SW 1271 (cell line): ENCODE results near the gene COMMD10.
"Not testable (repeated sequence)": the region's sequence is repeated elsewhere in the genome, so short reads cannot be mapped to it uniquely, and the experiment has no call there.

Experiments used
- DNase-seq, 2 experiments: peaks; one replicate each; lab custom pipeline; 2025; lab: John Stamatoyannopoulos, UW

Gene COMMD10

DNA sequence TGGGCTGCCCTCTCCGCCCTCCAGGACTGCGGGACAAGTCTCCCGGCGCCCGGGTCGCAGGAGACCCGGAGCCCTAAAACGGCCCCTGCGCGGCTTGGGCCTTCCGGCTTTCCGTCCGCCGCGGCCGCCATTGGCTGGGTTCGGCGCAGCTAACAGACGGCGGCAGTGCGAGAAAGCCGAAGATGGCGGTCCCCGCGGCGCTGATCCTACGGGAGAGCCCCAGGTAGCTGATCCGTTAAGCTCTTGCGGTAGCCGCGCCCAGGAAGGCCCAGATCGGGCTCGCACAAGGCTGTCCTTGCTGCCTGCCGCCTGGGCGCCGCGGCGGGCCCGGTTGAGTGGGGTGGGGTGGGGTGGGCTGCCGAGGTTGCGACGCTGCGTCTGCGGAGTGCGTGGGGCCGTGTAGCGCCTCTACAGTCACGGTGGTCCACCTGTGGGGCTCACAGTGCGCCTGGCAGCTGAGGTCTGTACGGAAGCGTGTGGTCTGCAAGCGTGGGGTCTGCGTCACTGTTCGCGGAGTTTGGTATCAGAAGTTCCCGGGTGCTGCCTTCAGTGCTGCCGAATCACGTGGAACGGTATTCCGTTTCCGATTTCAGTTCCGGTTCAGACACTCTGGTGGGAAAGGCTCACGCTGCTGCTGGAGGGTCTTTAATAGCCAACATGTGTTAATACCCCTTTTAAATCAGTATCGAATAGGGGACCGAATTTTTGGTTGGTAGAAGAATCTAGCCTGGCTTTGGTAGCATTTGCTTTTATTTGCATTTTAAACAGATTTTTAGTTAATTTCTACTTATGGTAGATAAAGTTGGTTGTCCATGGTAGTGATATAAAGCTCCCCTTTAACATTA lies at the start of gene COMMD10:
TSS of gene COMMD10 (plus strand) at position 155 of the 845 bp plus-strand sequence.
- DNase-seq = peak; percentile 55 to 90

DNA sequence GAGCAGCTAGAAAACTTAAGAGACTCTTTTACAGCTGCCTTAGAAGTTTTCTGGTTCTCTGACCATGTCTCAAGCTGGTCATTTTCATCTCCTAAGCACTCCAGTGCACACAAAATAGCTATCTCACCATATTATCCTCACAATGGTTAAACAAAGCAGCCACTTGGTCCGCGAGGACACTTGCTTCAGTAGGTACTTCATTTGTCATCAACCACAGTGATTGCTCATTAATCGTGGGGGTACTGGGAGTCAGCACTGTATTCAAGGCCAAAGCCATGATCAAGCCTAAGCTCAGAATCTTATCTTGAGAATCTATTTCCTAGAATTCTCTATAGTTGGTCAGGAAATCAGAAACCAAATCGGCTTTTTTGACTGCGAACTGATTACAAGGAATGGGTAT lies 49.7 kb upstream of the COMMD10 start:
- no peak for DNase-seq

DNA sequence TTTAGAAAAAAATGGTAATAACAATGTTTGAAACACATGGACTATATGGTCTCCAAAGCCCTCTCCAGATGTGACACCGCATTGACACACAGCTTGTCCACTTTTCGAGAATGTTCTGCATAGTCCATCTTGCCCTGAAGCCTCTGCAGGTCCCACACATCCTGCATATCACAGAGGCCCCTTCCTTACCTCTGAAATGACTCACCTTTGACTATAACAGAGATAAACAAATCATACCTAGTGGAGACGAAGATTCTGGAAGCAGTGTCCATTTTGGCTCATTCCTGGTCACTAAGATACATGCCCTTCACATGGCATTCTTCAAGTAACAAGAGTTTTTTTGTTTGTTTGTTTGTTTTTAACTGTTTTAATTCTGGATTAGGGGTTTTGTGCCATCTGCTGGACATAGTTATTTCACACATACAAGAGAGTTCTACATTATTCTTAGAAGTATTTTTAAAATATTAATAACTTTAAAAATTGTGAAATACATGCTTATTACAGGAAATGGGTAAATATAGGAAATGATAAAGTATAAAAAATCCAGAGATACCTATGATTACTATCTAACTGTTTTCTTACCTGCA lies 47.5 kb upstream of the COMMD10 start:
- no peak for DNase-seq

DNA sequence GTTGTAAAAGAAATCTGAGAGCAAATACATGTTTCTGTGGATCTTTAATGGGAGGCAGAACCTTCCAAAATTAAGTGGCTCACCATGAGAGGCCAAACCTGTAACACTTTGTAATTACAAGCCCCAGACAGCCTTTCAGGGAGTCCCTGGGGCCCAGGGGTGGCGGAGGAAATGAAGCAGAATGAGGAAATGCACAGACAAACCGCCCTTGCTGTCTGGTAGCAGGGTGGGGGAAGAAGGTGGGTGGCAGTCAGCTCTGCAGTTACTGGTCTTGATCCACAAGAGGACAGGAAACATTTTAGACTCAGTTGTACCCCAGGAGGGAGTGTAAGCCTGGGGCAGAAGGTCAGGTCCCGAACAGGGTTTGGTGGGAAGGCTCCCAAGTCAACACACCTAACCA lies 46.0 kb upstream of the COMMD10 start:
- DNase-seq = no peak

DNA sequence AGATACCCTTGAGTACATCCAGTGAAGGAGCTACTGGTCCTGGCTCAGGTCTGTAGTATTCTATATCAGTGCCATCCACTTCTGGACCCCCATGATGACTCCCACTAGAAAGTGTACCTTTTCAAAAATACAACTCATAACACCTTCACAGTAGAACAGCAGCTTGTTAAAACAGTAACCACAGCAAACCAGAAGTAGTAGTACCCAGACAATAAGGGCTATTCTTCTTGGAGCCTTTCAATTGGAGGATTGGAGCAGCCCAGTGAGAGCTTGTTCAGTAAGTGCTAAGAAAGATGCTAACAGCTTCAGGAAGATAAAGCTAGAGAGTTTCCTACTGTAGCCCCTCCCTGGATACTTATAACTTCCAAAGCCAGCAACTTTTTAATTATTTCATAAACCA lies 42.5 kb upstream of the COMMD10 start:
- no peak for DNase-seq

DNA sequence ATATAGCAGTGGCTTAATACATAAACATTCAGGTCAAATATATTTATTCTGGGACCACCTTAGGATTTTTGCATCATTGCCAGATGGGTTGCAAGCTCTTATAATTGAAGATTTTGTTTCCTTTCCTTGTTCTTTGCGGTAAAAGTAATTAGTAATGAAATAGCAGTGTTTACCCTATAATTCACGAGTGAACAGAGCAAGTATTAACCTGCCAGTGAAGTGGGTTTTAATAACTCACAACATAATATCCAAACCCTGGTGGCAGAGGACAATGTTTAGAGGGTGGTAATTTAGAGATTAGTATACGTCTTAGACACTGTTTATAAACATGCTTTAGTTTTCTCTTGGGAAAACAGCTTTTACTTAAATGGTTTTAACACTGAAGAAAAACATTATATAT lies 40.8 kb upstream of the COMMD10 start:
- no peak for DNase-seq

DNA sequence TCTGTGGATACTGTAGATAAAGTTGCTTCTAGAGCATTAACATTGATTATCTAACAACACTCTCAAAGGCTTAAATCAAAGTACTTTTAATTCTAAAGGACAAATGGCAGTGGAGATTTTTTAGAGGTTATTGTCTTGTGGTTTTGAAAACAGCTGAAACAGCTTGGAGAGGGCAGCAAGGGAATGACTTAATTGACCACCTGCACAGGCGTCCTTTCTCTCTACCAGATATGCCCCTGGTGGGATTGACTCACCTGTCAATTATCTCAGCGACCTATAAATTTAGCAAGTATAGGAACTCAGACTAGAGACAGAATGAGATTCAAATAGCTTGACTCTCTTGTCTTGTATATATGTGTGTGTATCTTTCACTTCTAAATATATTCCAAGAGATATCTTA lies 39.0 kb upstream of the COMMD10 start:
- no peak for DNase-seq

DNA sequence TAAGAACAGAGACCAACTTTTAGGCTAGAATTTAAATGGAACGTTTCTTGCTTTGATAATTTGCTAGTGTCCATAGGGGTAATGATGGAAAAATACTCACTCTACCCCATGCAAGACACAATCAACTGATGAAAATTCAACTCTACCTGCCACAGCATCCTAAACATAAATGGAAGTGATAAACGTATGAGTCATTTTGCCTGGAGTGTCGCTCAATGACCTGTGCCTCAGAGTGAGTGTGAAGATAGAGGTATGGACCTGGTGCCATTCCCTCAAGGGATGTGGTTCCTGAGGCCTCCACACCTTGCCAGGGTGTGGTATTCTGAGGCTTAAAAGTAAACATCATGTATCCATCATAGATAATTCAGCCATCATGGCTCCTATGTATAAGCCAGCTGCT lies 38.6 kb upstream of the COMMD10 start:
- no peak for DNase-seq

DNA sequence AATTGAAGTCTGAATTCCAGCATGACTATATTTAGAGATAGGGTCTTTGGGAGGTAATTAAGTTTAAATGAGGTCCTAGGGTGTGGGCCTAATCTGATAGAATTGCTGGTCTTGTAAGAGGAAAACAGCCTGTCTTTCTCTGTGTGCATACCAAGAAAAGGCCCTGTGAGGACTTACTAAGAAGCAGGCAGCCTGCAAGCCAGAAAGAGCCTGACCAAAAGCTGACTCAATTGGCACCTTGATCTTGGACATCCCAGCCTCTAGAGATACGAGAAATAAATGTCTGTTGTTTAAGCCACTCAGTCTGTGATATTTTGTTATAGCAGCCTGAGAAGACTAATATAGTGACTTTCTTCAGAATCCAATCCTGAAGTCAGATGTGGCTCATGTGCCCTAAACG lies 38.0 kb upstream of the COMMD10 start:
- DNase-seq = no peak

DNA sequence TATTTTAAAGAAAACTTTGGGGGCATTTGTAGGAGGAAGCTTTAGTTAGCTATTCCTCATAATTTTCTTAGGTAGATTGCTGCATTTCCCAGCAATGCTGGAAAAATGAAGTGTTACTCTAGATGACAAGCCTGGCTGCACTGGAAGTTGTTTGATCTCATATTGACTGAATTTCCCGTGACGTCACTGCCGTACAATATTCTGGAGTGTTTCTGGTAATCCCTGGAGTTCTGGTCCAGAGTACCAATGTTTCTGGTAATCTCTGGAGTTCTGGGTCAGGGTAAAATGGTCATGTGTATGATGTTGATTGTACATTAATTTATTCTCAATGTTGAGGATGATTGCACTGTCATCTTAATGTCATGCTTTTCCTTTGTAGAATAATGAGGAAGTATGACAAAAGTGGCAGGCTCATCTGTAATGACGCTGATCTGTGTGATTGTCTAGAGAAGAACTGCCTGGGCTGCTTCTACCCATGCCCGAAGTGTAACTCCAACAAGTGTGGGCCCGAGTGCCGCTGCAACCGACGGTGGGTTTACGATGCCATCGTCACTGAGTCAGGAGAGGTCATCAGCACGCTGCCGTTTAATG lies 26.4 kb upstream of the COMMD10 start:
- no peak for DNase-seq

DNA sequence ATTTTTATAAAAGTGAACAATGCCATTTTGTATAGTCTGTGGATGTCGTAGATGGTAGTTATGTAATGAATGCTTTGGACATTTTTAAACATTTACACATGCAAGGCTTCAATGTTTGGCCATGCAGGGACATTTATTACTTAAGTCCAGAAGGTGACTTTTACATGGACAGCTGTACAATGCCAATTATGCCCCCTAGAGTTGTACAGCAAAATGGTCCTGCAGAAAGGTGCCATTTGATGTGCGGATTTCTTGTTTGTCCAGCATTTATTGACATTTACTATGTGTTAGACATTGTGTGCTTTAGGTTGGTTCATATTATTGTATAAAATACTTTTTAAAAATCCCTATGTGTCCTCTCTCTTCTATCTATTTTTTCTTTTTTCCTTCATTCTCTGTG lies 22.5 kb upstream of the COMMD10 start:
- DNase-seq = no peak

DNA sequence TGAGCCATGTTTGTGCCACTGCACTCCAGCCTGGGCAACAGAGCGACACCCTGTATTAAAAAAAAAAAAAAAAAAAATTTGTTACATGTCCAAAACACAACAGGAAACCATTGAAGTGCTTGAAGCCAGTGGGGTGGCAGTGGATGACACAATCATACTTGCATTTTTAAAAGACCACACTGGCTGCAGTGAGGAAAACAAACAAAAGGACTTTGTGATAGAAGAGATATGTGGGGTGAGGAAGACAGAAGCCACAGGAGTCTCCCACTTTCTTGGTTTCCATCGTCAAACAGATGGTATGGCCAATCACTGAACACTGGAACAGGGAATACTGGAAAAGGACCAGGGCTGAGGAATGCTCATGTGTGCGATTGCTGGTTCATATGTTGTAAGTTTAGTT lies 20.9 kb upstream of the COMMD10 start:
- no peak for DNase-seq

DNA sequence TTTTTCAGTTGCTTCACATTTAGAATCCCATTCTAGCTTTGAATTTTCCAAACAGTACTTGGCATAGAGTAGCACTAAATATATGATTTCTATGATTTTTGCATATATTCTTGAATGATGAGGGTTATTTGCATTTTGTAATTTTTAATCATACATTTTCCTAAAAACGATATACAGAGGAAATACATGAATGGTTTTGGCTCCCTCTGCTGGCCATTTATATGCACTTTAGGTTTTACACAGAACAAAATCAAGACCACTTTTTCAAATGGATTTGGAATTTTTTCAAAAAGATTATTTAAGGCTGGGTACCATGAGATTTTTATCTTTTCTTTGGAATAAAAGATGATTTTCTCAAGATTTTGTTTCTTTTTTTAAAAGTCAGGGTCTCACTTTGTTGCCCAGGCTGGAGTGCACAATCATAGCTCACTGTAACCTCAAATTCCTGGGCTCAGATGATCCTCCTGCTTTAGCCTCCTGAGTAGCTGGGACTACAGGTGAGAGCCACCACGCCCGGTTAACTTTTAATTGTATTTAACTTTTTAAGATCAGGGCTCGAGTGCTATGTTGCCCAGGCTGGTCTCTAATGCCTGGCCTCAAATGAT lies 16.7 kb upstream of the COMMD10 start:
- peak in 1 of 2 experiments; percentile 54 for DNase-seq

DNA sequence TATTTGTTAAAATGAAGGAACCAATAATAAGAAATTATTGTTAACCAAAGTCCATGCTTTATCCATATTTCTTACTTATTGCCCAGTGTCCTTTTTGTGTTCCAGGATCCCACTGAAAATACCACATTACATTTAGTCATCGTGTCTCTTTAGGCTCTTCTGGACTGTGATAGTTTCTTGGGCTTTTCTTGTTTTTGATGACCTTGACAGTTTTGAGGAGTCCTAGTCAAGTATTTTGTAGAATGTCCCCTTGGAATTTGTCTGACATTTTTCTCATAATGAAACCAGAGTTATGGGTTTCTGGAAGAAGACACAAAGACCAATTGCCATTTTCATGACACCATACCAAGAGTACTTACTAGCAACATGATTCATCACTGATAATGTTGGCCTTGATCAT lies 13.6 kb upstream of the COMMD10 start:
- DNase-seq = no peak

DNA sequence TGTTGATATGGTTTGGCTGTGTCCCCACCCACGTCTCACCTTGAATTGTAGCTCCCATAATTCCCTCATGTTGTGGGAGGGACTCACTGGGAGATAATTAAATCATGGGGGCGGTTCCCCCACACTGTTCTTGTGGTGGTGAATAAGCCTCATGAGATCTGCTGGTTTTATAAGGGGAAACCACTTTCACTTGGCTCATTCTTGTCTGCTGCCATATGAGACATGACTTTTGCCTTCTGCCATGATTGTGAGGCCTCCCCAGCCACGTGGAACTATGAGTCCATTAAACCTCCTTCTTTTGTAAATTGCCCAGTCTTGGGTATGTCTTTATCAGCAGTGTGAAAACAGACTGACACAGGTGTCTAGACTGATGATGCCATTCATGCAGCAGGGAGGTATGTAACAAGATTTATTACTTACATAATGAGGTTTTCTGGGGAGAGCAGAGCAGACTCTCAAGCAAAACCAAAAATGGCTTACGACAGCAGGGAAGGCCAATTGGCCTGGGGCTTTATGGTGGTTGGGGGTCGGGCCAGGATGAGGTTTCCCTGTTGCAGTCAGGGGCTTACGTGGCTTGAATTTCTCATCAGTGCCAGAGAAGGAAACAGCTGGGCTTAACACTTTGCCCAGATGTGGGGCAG lies 9.5 kb upstream of the COMMD10 start:
- no peak for DNase-seq

DNA sequence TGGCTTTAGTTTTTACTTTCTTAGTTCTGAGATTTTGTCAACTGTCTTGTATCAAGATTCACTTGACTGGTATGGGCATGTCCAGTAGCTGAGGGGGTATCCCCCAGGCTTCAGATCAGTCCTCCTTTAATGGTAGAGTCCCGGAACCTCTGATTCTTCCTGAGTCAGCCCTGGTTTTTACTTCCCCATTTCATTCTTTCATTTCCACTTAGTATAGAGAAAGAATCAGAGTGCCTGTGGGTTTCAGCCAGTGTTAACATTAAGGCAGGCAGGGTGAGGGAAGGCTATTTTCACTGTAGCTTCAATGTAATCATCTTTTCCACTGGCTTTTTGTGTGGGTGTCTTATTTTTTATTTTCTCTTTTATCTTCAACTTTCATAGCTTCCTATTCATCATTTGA lies 8.3 kb upstream of the COMMD10 start:
- no peak for DNase-seq

DNA sequence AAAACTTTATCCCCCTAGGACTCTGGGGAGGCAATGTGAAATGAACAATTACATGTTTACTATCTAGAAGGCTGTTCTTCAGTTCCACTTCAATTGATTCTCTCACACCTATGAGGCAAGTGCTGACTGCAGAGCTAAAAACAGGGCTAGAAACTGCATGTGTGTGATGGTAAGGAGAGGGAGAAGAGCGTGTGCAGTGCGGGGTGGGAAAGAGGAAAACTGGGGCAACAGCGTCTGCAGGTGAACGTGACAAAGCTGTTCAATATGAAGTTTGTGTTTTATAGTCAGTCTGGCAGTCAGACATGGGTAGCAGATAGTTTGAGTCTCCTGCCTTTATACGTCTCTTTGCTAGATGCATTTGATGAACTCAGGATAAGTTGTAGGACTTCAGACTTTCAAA lies 6.6 kb upstream of the COMMD10 start:
- DNase-seq = no peak

DNA sequence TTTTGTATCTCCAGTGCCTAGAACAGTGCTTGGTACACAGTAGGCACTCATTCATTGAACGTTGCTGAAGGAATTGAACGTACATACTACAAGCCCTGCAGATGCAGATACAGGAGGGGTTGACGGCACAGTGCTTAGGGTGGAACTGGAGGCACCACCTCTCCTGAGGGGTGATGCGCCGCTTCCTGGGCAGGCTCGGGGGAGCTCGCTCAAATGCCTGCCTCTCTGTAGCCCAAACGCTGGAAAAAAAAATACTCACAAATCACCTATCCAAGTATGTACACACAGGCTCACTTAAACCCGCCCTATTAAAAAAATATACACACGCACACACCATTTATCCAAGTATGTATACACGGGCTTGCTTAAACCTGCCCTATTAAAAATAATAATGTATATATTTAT lies 536 bp upstream of the COMMD10 start:
- no peak for DNase-seq

DNA sequence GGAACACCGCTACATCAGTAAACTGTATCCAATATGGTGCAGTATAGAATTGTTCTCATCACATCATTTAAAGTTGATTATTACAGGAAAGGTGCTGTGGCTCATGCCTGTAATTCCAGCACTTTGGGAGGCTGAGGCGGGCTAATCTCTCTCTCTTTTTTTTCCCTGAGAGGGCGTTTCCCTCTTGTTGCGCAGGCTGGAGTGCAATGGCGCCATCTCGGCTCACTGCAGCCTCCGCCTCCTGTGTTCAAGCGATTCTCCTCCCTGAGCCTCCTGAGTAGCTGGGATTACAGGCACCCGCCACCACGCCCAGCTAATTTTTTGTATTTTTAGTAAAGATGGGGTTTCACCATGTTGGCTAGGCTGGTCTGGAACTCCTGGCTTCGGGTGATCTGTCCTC lies 1.5 kb downstream of the COMMD10 start:
- not testable (repeated sequence) for DNase-seq

DNA sequence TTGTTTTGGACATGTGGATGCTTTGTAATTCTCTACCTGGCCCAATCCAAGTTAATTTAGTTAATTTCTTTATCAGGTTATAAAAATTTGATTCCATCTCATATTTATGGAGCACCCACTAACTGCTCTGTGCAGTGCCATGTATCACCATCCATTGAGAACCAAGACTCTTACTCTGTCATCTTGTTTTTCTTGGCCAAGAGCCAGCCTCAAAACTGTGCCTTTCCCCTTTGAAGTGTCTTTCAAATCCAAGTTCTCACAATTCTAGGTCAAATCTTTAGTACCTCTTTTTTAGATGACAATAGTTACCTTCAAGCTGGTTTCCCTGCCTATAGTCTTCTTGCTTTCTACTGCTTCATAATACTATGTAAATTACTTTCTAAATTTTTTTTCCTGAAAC lies 3.2 kb downstream of the COMMD10 start:
- DNase-seq = no peak

DNA sequence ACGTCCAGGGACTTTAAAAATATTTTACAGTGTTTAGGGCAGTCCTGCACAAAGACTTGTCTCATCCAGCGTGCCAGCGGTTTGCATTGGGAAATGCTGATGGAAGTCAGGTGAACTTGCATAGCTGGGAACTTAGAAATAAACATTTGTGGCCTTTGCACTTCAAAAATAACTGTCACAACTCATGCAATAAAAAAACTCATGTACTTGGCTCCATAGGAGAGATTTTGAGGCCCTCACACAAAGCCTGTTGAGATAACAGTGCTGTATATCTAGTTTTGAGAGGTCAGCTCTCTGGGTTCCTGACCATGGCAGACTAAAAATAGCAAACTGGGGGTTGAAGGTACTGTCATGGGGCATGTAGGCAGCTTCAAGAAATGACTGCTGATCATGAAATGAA lies 5.5 kb downstream of the COMMD10 start:
- DNase-seq = no peak

DNA sequence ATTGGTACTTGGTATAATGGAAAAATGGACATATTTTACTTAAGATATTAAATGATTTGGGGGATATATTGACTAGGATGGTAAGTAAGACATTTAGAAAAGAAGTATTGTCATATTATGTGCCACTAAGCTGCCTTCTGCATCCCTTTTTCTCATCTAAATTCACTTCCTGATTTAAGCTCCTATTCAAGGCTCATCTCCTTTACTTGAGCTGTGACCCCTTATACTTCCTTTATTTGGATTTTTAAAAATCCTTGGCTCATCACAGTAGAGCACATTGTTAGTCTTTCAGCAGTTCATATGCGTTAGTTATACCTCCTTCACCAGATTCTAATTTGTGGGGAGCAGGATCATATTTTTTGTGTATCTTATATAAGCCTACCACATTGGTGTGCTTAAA lies 6.6 kb downstream of the COMMD10 start:
- no peak for DNase-seq

DNA sequence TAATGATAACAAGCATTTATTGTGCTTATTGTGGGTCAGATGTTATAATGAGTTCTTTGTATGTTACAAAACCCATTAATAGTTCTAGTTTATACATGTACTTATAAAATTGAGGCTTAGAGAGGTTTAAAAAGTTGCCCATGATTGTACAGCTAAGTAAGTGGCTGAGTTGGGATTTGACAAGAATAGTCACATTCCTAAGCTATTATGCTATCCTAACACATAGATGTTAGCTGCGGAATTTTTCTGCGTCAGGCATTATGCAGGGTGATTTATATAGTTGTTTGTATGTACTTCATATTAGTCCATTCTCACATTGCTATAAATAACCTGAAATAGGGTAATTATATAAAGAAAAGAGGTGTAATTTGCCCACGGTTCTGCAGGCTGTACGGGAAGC lies 12.5 kb downstream of the COMMD10 start:
- DNase-seq = no peak
